IMR-90 (cell line): ENCODE data around the gene SLAMF6.
"Not testable (repeated sequence)": the region's sequence is repeated elsewhere in the genome, so short reads cannot be mapped to it uniquely, and the experiment has no call there.

ENCODE experiments used
- CEBPB ChIP-seq: IDR thresholded peaks from 2 replicates; pipeline ENCODE4 v1.6.1; 2012; ENCODE audit warnings: low read depth, low read length, improper control_type of control experiment
- CTCF ChIP-seq: conservative IDR thresholded peaks from 2 replicates; pipeline ENCODE4 v1.5.1; 2012; ENCODE audit warnings: mild to moderate bottlenecking, low read depth, low read length, improper control_type of control experiment
- MAFK ChIP-seq: IDR thresholded peaks from 2 replicates; pipeline ENCODE4 v1.6.1; 2012; ENCODE audit warnings: low read depth, low read length, improper control_type of control experiment
- POLR2A ChIP-seq: IDR thresholded peaks from 2 replicates; pipeline ENCODE4 v1.6.1; 2012; ENCODE audit warnings: mild to moderate bottlenecking, low read depth, low read length
- RAD21 ChIP-seq: IDR thresholded peaks from 2 replicates; pipeline ENCODE4 v1.6.1; 2012; ENCODE audit warnings: low read length, improper control_type of control experiment
- RCOR1 ChIP-seq: IDR thresholded peaks from 2 replicates; pipeline ENCODE4 v1.6.1; 2012; ENCODE audit warnings: mild to moderate bottlenecking, low read length, improper control_type of control experiment; ENCODE audit not compliant: insufficient replicate concordance
- RFX5 ChIP-seq: IDR thresholded peaks from 2 replicates; pipeline ENCODE4 v1.8.0; 2012; ENCODE audit warnings: low read depth, mild to moderate bottlenecking, low read length, moderate library complexity
- SMC3 ChIP-seq: fragments of 150-350 bp; IDR thresholded peaks from 2 replicates; pipeline ENCODE4 v1.6.1; 2016; ENCODE audit warnings: low read depth, mild to moderate bottlenecking, antibody characterized with exemption, low read length, moderate library complexity

GRCh38 chr1:160563230-160563629 lies 40.2 kb upstream of the SLAMF6 start:
- not testable (repeated sequence) for TF ChIP-seq CEBPB, CTCF, POLR2A, RCOR1, RFX5, RAD21, SMC3, MAFK
